ENCODE results near the gene GALNT6.

The GALNT6 gene

DNA sequence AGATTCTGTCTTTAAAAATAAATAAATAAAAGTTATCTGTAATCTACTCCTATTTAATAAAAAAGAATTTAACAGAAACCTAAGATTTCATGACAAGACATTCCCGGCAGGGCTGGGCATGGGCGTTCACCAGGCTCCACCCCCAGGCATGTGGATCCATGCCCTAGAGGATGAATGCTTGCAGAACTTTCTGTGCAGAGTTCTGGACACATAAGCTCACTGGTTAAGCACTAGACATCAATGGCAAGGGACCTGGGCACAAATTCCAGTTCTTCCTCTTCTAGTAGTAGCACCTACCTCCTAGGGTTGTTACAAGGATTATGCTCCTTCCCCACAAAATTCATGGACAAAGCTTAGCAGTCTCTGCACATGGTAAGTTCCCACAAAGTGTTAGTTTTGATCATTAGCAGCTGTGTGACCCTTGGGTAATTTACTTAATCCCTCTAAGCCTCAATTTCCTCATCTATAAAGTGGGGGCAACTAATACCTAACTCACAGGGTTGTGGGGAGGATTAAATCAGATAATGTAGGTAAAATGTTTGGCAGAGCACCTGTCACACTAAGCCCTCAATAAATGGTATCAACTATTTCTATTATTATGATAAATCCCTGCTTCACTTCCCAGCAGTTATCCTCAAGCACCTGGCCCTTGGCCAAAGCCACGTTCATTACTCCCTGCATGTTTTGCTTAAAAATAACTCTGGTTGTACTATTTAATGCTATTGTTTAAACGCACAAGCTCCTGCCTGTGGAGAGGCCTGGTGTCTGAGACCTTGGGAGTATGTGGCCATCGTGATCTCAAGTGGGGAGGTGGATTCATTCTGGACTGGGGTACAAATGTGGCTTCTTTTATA, 9.8 kb downstream of the GALNT6 start:
- DNase-seq (ENCODE audit: low spot score), result no peak

DNA sequence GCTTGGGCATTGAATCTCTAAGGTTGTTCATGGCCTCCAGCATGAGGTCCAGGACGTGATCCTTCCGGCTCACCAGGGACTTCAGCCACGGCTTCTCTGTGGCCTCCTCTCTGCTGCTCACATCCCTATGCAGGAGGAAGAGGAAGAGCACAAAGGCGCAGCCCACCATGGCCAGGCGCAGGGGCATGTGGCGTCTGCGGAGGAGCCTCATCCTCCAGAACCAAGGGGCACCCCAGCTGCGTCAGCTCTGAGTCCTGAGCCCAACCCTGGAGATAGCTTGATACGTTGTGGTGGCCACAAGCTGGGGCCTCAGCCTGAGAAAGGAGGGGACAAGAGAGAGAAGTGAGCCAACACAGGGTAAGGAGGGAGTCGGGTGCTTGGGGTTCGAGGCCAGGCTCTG, 11.6 kb downstream of the GALNT6 start:
- DNase-seq (ENCODE audit: low spot score), result no peak

DNA sequence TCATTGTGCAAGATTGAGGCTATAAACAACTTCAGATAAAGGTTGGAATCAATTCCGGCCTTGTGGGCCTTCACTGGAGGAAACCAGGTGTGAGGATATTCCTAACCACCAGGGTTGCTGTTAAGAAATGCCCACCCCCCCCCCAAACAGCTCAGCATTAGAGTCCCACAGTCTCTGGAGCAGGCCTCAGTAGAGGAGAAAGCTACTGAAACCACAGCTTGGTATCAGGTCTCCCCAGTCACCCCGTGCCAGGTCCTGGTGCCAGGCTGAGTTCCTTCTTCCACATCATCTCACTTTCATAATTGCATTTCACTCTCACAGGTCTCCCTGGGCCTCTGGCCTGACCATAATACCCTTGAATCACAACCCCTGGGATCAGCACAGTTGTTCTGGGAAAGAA, 12.5 kb downstream of the GALNT6 start:
- DNase-seq (ENCODE audit: low spot score), result no peak

DNA sequence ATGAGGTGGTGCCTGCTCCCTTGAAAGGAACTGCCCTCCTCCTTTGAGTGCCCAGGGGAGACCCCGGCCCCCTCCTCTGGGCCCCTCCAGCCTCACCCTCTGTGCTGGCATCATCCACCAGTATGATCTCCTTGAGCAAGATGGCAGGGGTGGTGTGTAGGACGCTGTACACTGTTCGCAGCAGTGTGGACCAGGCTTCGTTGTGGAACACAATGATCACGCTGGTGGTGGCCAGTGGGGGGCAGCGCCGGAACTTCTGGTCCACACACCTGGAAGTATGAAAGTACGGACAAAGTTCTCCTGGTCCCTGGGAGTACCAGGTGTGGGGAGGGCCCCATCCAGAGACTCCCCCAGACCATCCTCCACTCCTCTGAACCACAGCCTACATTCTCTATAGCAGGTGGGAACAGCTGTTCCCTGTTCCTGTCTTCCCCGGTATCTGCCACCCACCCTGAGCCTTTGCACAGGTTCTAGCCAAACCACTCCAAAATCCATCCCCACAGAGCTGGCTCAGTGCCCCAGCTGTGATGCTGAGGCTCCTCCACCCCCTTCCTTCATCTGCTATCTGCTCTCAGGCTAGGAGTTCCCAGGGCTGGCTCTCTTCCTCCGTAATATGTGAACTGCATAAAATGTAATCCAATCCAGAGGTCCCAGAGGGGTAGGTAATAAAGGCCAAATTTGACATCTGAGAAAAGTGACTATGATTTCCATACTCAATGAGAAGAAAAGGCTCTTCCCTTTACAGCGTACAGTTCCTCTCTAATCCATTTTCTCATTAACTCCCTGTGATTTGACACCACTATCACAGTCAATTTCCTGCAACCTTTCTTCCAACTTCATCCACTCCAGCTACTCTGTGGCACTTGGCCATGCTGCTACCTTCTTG, 13.9 kb downstream of the GALNT6 start:
- no peak for DNase-seq (ENCODE audit: low spot score)

DNA sequence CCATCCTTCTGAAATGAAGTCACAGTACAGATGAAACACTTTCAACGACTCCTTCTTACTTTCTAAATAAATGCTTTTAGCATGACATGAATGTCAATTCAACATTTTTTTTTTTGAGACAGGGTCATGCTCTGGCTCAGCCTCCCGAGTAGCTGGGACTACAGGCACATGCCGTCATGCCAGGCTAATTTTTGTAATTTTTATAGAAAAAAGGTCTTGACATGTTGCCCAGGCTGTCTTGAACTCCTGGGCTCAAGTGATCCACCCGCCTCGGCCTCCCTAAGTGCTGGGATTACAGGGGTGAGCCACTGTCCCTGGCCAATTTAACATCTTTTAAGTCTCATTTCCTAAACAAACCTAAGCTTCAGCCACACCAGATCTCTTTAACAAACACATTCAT, 16.4 kb downstream of the GALNT6 start:
- no peak for DNase-seq (ENCODE audit: low spot score)

DNA sequence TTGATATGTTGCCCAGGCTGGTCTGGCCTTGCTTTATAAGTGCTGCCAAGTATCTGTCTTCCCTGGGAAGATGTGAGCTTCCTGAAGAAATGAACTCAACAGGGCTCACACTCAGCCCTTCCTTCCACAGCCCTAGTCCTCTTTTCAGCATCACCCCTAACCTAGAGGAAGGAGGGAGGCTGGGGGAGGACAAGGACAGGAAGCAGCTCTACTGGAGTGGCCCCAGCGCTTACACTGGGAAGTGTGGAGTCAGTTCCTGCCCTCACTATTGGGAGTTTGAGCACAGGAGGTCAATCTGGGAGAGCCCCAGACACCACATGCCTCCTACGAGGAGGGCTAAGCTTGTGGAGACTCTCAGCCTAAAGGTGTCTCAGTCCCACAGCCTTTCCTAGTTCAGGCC, 16.8 kb downstream of the GALNT6 start:
- DNase-seq (ENCODE audit: low spot score), result no peak

DNA sequence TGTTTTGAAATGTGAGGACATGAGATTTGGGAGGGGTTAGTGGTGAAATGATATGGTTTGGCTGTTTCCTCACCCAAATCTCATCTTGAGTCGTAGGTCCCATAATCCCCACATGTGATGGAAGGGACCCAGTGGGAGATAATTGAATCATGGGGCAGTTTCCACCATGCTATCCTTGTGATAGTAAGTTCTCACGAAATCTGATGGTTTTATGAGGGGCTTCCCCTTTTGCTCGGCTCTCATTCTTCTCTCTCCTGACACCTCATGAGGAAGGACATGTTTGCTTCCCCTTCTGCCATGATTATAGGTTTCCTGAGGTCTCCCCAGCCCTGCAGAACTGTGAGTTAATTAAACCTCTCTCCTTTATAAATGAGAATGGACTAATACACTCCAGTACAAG, 18.0 kb downstream of the GALNT6 start:
- no peak for DNase-seq (ENCODE audit: low spot score)

DNA sequence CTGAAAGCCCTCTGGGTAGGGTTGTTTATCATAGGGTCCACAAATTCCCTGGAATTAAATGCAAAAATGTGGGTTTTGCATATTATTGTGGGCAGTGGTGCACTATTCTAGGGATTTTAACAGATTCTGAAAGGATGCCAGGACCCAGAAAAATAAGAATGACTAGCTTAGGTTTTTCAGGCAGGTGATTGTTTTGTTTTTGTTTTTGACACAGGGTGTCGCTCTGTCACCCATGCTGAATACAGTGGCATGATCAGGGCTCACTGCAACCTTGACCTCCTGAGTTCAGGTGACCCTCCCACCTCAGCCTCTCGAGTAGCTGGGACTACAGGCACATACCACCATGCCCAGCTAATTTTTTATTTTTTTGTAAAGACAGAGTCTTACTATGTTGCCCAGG, 19.2 kb downstream of the GALNT6 start:
- DNase-seq (ENCODE audit: low spot score), result no peak

DNA sequence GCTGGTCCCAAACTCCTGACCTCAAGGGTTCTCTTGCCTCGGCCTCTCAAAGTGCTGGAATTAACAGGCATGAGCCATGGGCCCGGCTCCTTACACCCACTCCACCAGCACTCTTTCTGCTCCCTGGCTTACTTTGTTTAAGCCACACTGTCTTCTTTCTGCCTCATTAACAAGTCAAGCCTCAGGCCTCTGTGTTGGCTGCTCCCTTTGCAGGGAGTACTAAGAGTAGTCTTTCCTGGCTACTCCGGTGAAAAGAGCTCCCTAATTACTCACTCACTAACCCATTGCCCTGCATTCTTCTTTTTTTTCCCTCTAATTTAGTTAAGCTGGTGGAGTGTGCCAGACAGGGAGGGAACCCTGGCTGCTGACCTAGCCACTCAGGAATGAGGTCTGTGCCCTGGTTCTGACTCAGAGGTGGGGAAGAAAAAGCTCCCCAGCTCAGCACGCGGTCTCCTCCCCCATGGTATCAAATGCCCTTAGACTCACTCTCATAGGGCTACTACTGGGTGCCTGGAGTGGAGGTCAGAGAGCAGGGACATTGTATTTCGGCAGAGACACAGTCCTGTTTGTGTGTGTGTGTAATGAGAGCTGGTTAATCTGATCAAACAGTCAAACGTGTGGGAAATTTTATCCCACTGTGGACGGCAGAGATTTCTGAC, 19.8 kb downstream of the GALNT6 start:
- peak; percentile 97 for DNase-seq (ENCODE audit: low spot score)

DNA sequence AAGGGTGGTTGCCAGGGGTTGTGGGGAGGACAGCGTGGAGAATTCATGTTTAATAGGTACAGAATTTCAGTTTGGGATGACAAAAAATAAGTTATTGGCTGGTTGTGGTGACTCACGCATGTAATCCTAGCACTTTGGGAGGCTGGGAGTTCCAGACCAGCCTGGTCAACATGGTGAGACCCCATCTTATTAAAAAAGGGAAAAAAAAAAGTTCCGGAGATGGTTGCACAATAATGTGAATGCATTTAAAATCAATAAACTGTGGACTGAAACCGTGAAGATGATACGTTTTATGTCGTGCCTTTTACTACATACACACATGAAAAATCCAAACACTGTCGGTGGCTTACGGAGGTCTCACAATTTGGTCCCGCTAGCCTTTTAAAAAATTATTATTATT, 20.5 kb downstream of the GALNT6 start:
- DNase-seq (ENCODE audit: low spot score), result no peak

DNA sequence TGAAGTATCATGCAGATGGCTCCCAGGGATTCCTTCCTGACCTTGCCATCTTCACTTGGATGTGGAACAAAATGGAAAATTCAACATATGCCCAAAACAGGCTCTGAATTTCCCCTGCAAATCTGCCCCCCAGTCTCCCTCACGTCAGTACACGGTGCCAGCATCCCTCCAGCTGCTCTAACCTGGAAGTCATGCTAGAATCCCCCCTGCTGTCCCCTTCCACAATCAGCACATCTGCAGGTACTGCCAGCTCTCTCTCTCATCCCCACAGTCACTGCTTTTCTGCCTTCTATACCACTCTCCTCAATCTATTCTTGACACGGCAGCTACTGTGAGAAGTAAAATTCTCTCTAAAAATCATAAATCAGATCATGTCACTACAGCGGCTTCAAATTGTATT, 21.6 kb downstream of the GALNT6 start:
- no peak for DNase-seq (ENCODE audit: low spot score)

DNA sequence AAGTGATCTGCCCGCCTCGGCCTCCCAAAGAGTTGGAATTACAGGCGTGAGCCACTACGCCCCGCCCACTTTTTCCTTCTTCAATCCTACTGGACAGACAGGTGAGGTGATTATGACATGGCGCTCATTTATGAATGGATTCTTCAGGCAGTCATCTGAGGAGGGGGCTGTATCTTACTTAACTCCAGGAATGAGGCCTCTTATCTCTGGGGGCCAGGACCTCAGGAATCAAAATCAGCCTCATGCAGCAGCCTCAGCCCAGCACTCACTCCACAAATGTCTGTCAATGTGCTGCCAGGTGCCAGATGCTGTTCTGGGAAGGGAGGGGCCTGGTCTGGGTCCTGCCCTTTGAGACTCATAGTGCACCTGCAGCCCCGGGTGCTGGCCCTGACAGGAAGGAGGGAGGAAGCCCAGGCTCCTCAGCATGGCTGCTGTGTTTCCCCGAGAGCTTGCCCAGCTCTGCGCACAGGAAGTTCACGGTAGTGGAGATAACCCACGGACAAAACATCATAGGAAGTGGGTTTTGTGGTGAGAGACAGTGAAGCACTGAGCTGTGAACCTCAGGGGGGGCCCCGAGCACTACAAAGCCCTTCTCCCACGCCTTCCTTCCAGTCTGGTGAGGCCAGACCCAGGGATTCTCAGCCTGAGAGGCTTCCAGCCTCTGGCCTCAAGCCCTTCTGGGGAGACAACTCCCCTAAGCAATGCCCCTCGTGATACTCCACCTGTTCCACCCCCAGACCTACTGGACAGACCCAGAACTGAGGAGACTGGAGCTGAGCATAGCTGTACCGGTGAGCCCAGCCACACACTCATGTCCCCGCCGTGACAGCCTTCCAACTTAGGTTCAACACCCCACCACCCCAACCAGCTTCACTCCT, 22.3 kb downstream of the GALNT6 start:
- DNase-seq (ENCODE audit: low spot score), result no peak

DNA sequence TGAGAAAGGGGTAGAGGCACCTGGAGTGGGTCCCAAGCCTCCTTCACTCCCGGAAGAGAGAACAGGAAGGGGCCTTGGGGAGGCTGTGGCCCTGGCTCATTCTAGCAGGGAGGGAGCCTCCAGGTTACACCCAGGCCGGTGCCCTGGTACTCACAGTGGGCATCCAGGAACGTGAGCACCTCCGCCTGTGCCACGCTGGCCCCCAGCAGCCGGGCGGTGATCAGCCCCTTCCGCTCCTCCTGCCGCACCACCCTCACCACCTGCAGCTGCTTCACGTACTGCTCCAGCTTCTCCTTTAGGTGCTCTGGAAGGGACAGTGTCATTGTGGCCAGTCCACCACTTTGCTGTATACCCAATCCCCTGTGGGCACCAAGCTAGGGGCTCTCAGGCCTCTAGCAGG, 25.9 kb downstream of the GALNT6 start:
- no peak for DNase-seq (ENCODE audit: low spot score)

DNA sequence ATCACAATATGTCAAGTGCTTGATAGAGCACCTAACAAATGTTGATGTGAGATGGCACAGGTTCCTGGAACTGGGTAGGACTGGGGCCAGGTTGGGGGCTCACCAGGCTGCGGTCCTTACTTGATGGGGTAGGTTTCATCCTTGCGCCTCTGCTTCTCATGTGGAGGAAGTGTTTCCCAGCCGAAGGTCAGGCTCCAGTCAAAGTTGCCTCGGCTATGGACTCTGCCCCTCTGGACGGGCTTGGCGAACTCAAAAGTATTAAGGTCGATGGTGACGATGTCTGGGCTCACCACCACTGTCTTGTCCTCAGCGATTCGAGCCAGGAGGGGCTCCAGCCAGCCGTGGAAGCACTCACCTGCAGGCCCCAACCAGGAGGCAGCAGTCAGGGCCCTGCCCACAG, 27.2 kb downstream of the GALNT6 start:
- no peak for DNase-seq (ENCODE audit: low spot score)

DNA sequence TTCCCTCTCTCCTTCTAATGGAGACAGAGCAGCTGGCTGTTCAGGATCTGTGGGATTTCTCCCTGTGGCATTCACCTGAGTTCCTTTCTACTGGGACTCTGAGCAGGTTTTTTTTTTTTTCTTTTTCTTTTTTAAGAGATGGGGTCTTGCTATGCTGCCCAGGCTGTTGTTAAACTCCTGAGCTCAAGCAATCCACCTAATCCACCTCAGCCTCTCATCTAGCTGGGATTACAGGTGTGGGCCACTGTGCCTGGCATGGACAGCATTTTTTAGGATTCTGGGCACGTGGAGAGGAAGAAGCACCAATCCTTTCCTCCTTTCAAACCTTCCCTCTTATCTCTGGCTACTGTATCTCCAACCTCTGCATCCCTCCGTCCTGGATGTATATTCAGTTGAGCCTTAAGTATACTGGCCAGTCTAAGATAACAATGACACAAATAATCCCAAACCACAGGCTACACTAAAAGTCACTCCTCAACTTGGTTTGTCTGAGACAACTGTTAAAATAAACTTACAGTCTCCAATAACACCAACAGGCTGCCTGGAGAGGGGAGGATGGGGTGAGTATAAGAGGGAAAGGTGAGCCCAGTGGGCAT, 28.4 kb downstream of the GALNT6 start:
- DNase-seq (ENCODE audit: low spot score), result no peak

DNA sequence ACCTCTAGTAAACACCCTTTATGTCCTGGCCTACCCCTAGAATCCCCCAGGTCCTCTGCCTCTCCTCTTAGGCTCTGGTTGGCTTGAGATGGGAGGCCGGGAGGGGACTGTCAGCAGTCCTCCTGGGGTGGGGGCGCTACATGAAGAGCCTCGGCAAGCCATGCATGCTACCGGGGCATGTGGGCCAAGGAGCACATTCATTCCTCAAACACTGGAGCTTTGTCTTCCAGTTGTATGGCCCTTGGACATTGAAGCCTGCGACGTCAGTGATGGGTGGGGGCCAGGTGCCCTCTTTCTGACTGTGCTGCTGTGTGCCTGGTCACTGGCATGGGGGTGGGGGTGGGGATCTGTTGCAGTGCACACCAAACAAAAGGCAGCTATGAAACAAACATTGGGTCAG, 28.9 kb downstream of the GALNT6 start:
- no peak for DNase-seq (ENCODE audit: low spot score)

DNA sequence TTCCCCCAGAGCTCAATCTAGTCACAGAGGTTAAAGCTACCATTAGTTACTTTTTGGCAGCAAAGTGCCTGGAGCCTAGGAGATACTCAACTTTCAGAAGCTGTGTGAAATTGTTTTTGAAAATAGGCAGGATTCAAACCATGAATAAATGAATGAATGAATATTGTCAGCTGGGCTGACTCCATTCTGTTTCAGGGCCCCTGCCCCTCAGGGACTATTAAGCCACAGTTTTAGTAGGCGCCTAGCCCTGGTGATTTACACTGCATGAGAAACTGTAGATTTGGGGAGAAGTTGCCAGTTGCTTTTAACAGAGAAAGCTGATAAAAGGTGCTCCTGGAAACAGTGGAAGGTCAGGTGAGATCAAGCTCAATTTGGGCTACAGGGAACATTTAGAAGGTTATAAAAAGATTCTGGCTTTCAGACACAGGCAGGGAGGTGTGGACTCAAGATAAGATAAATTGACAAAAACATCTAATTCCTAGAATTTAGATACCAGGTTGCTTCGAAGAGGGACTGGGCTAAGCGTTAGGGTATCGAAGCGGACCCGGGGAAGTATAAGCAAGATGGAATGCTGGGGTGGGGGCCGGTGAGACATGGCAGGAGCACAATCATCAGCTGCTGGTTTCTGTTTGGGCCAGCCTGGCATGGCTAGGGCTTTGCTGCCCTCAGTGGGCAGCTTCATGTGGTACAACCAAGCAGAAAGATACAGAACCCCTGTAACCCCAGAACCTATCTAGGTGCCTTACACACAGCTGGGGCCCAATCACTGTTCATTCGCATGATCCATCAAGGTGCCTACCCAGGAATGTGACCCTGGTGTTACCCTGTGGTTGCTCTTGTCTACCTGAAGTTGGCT, 29.8 kb downstream of the GALNT6 start:
- DNase-seq (ENCODE audit: low spot score), result no peak

DNA sequence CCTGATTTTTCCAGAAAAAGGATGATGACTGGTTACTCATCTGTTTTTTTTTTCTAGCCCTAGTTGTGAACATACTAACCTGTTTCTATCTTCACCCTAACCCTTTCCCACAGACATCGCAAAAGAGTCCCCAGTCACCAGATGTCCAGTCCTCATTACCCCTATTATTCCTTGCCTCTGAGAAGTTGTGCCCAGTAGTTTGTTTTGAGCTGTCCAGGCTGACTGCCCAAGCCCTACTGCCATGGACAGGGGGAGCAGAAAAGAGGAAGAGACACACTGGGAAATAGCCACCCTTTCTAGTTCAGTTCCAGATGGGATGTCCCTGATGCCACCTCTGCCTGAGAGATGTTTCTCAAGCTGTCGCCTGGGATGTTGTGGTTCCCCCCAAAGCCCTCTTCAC, 30.9 kb downstream of the GALNT6 start:
- DNase-seq (ENCODE audit: low spot score), result no peak

DNA sequence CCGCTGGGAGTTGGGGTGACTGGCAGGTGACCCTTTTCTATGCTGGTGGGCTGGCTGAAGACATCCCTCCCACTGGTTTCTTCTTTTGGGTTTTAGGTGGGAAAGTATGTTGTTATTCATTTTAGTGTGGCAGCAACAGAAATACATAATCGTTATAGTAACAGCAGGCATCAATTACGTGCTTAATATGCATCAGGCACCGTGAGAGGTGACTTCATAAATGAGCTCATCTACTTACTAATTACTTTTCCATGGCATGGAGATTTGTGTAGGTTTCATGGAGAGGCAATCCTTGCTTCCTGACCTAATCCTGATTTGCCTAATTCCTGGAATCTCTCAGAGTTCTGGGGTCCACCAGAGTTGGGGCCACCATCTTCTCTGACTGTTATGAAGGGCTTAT, 31.4 kb downstream of the GALNT6 start:
- DNase-seq (ENCODE audit: low spot score), result no peak

DNA sequence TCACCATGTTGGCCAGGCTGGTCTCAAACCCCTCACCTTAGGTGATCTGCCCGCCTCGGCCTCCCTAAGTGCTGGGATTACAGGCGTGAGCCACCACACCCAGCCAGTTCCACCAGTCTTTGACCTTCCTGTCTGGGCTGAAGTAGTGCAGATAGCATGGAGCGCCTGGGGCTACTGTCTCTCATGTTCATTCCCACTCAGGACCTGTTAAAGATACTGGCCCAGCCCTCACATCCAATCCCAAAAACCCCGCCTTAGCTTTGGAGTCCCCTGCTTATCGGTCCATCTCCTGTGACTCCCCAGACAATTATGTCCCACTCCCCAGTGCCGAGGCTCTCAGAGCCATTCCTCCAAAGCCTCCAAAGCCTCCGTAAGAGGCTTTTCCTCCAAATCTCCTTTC, 32.7 kb downstream of the GALNT6 start:
- DNase-seq (ENCODE audit: low spot score), result no peak

All from RKO (cell line).